ENCODE results near the gene C4orf50. TPM values are rescaled to one million over a fixed set of nuclear protein-coding genes. Genes with fewer than 3 reads are reported as not detected.

C4orf50 gene
- total RNA-seq, 1 donor = not detected

DNA sequence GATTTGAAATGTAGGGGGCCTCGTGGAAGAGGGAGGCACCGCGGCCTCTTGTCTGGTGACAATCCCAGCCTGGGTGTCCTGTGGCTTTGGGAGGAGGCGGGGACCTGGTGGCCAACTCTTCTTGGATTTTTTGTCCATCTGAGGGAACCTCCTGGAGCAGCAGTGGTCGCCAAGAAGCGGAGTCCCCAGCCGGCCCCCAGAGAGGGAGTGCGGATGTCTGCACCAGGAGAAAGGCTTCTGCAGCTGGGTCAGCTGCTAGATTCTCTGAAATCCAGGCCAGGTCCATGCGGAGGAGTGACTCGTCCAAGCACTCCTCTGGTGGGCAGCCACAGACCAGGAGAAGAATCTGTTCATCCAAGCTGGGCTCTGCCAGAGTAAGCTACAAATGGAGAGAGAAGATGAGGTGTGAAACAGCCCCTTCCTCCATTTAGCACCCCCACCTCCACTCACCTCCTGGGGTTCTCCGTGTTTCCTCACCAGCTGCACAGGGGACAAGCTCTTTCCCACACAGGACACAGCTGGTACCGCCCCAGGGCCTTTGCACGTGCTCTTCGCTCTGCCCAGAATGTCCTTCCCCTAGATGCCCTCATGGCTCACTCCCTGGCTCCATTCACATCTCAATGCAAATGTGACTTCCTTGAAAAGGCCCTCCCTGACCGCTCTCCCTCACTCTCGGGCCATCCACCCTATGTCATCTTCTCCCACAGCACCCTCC, 27.6 kb downstream of the C4orf50 start:
- TF ChIP-seq, protein P1, sequence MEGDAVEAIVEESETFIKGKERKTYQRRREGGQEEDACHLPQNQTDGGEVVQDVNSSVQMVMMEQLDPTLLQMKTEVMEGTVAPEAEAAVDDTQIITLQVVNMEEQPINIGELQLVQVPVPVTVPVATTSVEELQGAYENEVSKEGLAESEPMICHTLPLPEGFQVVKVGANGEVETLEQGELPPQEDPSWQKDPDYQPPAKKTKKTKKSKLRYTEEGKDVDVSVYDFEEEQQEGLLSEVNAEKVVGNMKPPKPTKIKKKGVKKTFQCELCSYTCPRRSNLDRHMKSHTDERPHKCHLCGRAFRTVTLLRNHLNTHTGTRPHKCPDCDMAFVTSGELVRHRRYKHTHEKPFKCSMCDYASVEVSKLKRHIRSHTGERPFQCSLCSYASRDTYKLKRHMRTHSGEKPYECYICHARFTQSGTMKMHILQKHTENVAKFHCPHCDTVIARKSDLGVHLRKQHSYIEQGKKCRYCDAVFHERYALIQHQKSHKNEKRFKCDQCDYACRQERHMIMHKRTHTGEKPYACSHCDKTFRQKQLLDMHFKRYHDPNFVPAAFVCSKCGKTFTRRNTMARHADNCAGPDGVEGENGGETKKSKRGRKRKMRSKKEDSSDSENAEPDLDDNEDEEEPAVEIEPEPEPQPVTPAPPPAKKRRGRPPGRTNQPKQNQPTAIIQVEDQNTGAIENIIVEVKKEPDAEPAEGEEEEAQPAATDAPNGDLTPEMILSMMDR (IDR thresholded peaks at IDR 0.05; ENCODE audit: insufficient read depth, low read length) = no peak
- DNase-seq (ENCODE audit: low read depth) = no peak
- H3K4me3 ChIP-seq (ENCODE audit: low read depth, low read length) = no peak overlapping the region

DNA sequence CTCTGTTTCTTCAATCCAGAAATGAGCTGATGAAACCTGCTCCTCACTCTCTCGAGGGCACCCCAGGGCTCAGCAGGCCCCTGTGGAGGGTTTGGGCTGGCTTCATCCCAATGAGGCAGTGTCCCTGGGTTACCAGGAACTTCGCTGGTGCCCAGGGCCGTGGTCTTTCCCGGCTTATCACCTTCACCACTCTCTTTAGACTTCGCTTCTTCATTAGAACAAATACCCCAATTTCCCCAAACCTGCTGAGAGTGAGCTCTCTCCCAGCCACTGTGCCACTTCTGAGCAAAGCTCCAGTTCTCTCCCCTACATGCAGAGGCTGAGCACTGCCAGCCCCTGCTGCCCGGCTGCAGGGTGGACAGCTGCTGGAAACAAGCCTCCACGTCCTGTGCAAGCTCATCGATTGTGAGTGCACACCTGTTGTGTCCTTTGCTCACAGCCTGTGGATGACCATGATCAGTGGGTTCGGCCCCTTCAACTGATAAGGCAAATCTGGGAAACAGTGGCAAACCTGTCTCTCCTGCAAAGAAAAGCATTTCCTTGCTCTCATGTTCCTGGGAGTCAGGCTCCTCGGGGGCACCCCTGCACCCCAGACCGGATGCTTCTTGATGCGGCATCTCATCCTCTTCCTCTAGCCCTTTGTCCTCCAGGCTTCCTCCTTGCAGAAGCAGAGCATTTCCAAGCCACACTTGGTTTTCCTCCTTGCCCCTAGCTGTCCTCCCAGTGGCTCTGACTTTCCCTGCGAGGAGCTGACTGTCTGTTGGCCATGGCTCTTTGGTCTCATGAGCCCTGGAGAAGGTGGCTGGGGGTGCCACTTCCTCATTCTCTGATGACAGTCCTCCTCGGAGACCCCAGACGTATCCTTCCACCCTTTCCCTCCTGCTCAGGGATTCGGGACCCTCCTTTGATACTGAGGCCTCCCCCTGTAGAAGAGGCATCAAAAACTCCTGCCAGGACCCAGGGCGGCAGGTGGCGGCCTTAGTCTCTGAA, 28.7 kb downstream of the C4orf50 start:
- TF ChIP-seq, protein P1 (IDR thresholded peaks at IDR 0.05; ENCODE audit: insufficient read depth, low read length) = no peak
- no peak for DNase-seq (ENCODE audit: low read depth)
- H3K4me3 ChIP-seq (ENCODE audit: low read depth, low read length) = no peak overlapping the region

DNA sequence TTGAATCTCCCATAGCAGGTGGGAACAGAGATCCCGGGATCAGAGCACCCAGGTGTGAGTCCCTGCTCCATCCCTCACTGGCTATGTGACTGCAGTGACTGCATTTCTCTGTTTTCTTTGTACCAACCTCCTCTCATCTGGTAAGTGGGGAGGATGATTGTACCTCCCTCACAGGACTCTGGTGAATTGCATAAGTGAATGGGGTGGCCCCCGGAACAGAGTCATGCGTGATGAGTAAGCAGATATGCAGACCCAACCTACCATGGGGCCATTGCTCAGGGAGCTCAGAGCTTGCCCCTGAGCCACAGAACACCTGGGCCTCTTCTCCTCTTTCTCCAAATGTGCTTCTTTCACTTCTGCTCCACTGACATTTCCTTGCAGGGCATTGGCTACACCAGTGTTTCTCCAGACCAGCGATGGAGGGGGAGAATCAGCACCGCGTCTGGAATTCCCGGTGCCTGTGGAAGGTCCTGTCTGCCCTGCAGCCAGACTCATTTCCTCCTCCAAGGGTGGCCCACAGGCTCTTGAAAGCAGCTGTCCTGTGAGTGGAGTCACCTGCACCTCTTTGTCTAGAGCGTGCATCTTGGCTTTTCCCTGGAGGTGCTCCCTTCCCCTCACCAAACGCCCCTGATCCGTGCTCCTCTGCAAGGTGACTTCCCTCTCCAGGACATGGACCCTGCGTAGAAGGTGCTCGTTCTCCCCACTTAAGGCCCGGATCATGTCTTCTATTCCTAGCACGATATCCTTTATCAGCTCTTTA, 30.0 kb downstream of the C4orf50 start:
- DNase-seq (ENCODE audit: low read depth) = no peak
- TF ChIP-seq, protein P1 (IDR thresholded peaks at IDR 0.05; ENCODE audit: insufficient read depth, low read length) = no peak

DNA sequence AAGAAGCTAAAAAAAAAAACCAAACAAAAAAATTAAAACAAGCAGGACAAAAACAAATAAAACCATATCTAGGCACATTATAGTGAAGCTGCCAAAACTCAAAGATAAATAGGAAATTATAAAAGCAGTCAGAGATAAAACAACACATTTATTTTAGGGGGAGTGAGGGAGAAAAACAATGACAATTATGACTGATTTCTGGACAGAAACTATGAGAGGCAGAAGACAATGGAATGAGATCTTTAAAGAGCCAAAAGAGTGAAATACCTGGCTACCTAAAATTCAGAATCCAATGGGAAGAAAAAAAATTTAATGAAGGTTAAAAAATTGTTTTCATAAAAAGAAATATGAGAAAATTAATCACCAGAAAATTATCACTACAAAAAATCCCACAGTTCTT, 33.4 kb downstream of the C4orf50 start:
- H3K4me3 ChIP-seq (ENCODE audit: low read depth, low read length) = no peak overlapping the region
- DNase-seq (ENCODE audit: low read depth) = no peak
- TF ChIP-seq, protein P1 (IDR thresholded peaks at IDR 0.05; ENCODE audit: insufficient read depth, low read length) = no peak

More for the DNA sequence above, 30.0 kb downstream of the C4orf50 start:
- no peak overlapping the region for H3K4me3 ChIP-seq (ENCODE audit: low read depth, low read length)

DNA sequence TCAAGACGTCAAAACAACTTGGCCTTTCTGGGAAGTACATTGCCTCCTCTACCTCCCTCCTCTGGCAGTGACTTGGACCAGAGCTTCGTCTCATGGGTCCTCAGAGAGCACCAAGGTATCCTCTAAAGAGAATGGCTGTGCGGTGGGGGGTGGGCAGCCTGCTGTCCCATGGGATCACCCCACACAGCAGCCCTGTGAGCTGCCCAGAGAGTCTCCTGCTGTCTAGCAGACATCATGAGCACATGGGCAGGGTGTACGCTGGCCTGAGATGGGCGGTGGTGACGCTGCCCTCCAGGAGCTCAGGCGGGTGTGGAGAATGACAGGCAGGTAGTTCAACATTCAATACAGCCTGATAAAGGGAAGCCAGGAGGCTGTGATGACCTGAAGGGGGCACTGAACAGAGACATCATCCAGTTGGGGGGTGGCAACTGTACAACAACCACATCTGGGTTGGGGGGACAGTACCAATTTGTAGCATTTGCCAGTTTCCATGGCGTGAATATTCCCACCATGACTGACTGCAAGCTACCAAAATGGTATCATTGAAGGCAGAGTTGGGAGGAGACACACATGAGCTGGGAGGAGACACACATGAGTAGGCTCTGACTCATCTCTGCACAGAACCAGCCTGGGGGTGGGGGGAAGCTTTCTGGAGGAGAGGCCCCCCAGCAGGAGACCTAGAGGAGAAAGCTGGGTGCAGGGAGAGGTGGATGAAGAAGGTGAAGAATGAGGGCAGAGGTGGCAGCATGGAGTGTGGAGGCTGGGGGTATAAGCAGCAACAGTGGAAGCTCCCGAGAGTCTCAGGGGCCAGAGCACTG, 35.9 kb downstream of the C4orf50 start:
- H3K4me3 ChIP-seq (ENCODE audit: low read depth, low read length) = no peak overlapping the region
- DNase-seq (ENCODE audit: low read depth) = no peak
- TF ChIP-seq, protein P1 (IDR thresholded peaks at IDR 0.05; ENCODE audit: insufficient read depth, low read length) = no peak
